HepG2 (cell line): ENCODE results near the gene DUSP16.

ENCODE experiments used
- CTCF ChIP-seq: sonication (generic); formaldehyde crosslinking; IDR thresholded peaks from 2 replicates; pipeline ENCODE4 v1.5.0; 2020; ENCODE audit warnings: mild to moderate bottlenecking, missing genetic modification reagents, moderate library complexity
- FOXM1 ChIP-seq: sonication (generic); formaldehyde crosslinking; IDR thresholded peaks from 2 replicates; pipeline ENCODE4 v1.5.0; 2020; ENCODE audit warnings: missing genetic modification reagents
- HBP1 ChIP-seq: IDR thresholded peaks from 2 replicates; pipeline ENCODE4 v1.6.1; 2016; ENCODE audit warnings: low read depth, control low read depth
- JARID2 ChIP-seq: sonication (generic); formaldehyde crosslinking; IDR thresholded peaks from 2 replicates; pipeline ENCODE4 v1.8.1; 2023; ENCODE audit warnings: missing genetic modification reagents, inconsistent platforms; ENCODE audit not compliant: insufficient replicate concordance
- POLR2AphosphoS5 ChIP-seq: IDR thresholded peaks from 2 replicates; pipeline ENCODE4 v1.6.1; 2012; ENCODE audit warnings: low read depth, low read length
- REPIN1 ChIP-seq: sonication (generic); formaldehyde crosslinking; IDR thresholded peaks from 2 replicates; pipeline ENCODE4 v1.8.0; 2022; ENCODE audit warnings: missing genetic modification reagents, low read depth, mild to moderate bottlenecking, borderline replicate concordance
- RORA ChIP-seq: sonication (generic); formaldehyde crosslinking; IDR thresholded peaks from 2 replicates; pipeline ENCODE4 v1.5.0; 2020; ENCODE audit warnings: mild to moderate bottlenecking, missing genetic modification reagents, moderate library complexity
- ZNF263 ChIP-seq: sonication (generic); formaldehyde crosslinking; IDR thresholded peaks from 2 replicates; pipeline ENCODE4 v1.4.0; 2020; ENCODE audit warnings: missing genetic modification reagents

DNA sequence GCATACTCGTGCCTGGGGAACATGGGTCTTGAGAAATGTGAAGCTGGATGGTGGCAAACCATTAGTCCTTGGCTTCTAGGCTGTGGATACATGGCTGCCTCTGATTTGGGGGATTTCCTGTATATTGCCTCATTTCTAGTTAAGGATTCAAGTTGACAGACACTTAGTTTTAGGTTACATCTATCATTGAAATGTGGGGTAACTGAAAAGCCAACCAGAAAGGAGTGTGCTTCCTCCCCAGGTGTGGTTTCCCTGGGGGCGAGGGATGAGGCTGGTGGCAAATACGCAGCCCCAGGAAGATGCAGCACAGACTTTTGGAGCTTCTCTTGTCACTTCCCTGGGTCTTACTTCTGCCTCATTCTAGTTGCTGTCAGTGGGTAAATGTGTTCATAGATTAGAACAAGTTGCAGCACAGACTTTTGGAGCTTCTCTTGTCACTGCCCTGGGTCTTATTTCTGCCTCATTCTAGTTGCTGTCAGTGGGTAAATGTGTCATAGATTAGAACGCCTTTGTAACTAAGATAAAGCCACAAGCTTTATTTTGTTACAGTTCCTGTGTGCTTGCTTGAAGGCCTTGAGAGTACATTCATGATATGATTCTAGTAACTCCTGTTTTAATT, 120.7 kb downstream of the DUSP16 start:
- TF ChIP-seq RORA (CRISPR knock-in tag), result no peak
- no peak for TF ChIP-seq JARID2 (CRISPR knock-in tag)
- no peak for TF ChIP-seq FOXM1 (CRISPR knock-in tag)
- no peak for TF ChIP-seq REPIN1 (CRISPR knock-in tag)
- TF ChIP-seq CTCF (CRISPR knock-in tag), result no peak
- no peak for TF ChIP-seq ZNF263 (CRISPR knock-in tag)
- TF ChIP-seq HBP1, result no peak
- TF ChIP-seq POLR2AphosphoS5, result no peak
